Right ventricle myocardium superior (tissue), 1 donor: ENCODE measurements around the gene CSK. TPM values are rescaled to one million over a fixed set of nuclear protein-coding genes. Genes with fewer than 3 reads are reported as not detected.

Experiments used
- ATAC-seq: fragments of 200-7000 bp; cut with Tn5 transposase; one replicate; pipeline ENCODE4 v1.9.1; 2020; ENCODE audit warnings: mild to moderate bottlenecking; ENCODE audit not compliant: poor library complexity
- DNase-seq: peaks from one replicate; pipeline ENCODE4 v3.0.0-alpha.2; 2020
- intact Hi-C: fragments of 100-400 bp; cut with DNase I; formaldehyde crosslinking; loops from one replicate; pipeline ENCODE4 v1.11.2; 2022
- microRNA-seq: library from miRNA; unstranded; fragments of <30 nt; microRNA quantifications from one replicate; pipeline ENCODE4 v1.2.0, GENCODE V29; 2020
- total RNA-seq: library from RNA; stranded (reverse); fragmentation: NEBNext Ultra II Directional; extraction: Animal tissue kit (Norgen Biotek cat#: 25700); gene quantifications from one replicate; pipeline ENCODE4 v1.2.1, GENCODE V29; 2021
- donor health status: DM: no; HTN: yes; CAD: no; lungs with severe emphysema.

Gene CSK
- total RNA-seq, 1 donor from 2014 or later: 45.5 TPM

- intact Hi-C loops: no loop called here
- ATAC-seq (no peak), DNase-seq (no peak)
Measured at GRCh38 chr15:74845581-74845980, 63.7 kb downstream of the CSK start.

- DNase-seq: peak; percentile 64
- peak; percentile 44 for ATAC-seq
- intact Hi-C loops: no loop called here
Measured at GRCh38 chr15:74847432-74847831, 65.6 kb downstream of the CSK start.

GRCh38 chr15:74850393-74850792 is 68.5 kb downstream of the CSK start:
- ATAC-seq: no peak
- intact Hi-C loops: no loop called here
- DNase-seq: no peak

- intact Hi-C loops: no loop called here
- DNase-seq: peak; percentile 8
- ATAC-seq: no peak
Measured at GRCh38 chr15:74851960-74852359, 70.1 kb downstream of the CSK start.

Small RNAs within 50 kb of the gene (microRNA-seq; reads per million reads assigned to microRNA genes)
- gene MIR4513: not detected
- not detected for gene MIR6882

Other genes with a start within 250 kb of the CSK start
- gene ARID3B, start 240.9 kb upstream of the CSK start, total RNA-seq: 1.6 TPM
- 44.0 TPM for gene CLK3, start 166.2 kb upstream of the CSK start, total RNA-seq
- gene EDC3, start 86.1 kb upstream of the CSK start, total RNA-seq: 14.4 TPM
- gene CYP1A1, start 56.6 kb upstream of the CSK start, total RNA-seq: 0.30 TPM
- not detected for gene CYP1A2, start 33.2 kb upstream of the CSK start, total RNA-seq
- gene LMAN1L, start 30.8 kb downstream of the CSK start, total RNA-seq: 20.6 TPM
- 3.6 TPM for gene CPLX3, start 44.5 kb downstream of the CSK start, total RNA-seq
- gene ULK3, start 61.1 kb downstream of the CSK start, total RNA-seq: 35.8 TPM
- 38.8 TPM for gene SCAMP2, start 91.3 kb downstream of the CSK start, total RNA-seq
- gene MPI, start 108.0 kb downstream of the CSK start, total RNA-seq: 53.2 TPM
- 115 TPM for gene FAM219B, start 124.8 kb downstream of the CSK start, total RNA-seq
- gene COX5A, start 156.0 kb downstream of the CSK start, total RNA-seq: 1,582 TPM
- 3.4 TPM for gene RPP25, start 174.7 kb downstream of the CSK start, total RNA-seq
- 1.2 TPM for gene SCAMP5, start 213.5 kb downstream of the CSK start, total RNA-seq
- 5.5 TPM for gene PPCDC, start 241.5 kb downstream of the CSK start, total RNA-seq